ENCODE data around the gene SDF2. TPM values are rescaled to one million over a fixed set of nuclear protein-coding genes. Genes with fewer than 3 reads are reported as not detected.

SDF2 gene
- total RNA-seq, 4 donors from 2014 or later = 38.2 to 44.4 (median 41.5) TPM

DNA sequence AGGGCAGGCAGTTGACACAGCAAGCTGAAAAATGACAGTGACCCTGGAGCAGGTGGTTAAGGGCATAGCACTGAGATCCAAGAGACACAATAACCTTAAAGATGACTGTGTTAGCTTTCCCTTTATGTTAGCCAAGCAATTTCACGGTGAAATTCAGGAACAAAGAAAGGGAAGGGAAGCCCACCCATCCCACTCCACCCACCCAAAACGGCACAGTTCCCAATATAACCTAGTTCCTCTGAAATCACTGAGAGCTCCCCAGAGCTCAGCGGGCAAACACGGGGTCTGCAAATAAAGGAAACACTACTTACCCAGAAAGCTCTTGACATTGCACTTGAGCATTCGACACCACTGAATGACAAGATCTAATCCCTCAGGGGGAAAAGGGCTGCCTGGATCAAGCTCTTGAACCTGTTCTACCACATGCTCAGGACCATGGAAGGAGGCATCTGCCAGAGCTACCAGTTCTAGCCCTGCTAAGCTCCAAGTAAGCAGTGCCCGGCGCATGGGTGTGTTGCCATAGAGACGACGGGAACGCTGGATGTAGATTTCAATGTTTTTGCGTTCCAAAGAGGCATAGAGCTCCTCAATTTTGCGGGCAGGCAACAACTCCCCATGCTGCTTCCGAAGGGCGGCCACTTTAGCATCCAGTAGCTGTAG lies 27.4 kb downstream of the SDF2 start:
- no peak for ATAC-seq (ENCODE audit: low FRiP score)
- DNase-seq (ENCODE audit: low spot score) = no peak
- no peak for TF ChIP-seq CTCF (IDR thresholded peaks at IDR 0.05)

- no peak for TF ChIP-seq CTCF (IDR thresholded peaks at IDR 0.05)
- no peak for ATAC-seq (ENCODE audit: low FRiP score)
- no peak for DNase-seq (ENCODE audit: low spot score)
Measured at GRCh38 chr17:28626818-28627217, 34.9 kb downstream of the SDF2 start.

DNA sequence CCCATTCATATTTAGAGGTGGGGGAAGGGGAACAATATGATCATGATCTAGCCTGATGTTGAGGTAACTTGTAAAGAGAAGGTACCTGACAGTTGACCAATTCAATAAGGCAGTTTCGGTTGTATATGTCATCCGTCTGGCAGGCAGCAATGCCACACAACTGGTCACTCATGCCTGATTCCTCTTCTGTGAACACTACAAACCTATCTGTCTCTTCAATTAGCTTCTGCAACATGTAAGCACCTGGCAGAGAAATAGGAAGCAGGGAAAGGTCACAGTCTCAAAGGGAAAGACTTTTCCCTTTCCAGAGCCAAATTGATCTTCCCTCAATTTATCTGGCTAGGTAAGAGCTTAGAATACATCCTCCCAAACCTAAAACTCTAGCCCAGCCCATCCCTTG lies 37.6 kb downstream of the SDF2 start:
- TF ChIP-seq CTCF (IDR thresholded peaks at IDR 0.05) = no peak
- no peak for ATAC-seq (ENCODE audit: low FRiP score)
- no peak for DNase-seq (ENCODE audit: low spot score)

- DNase-seq (ENCODE audit: low spot score) (no peak), ATAC-seq (ENCODE audit: low FRiP score) (no peak)
- no peak for TF ChIP-seq CTCF (IDR thresholded peaks at IDR 0.05)
Measured at GRCh38 chr17:28623696-28624095, 38.0 kb downstream of the SDF2 start.

GRCh38 chr17:28622186-28622585 lies 39.5 kb downstream of the SDF2 start:
- DNase-seq (ENCODE audit: low spot score) = no peak
- TF ChIP-seq CTCF (IDR thresholded peaks at IDR 0.05) = no peak
- ATAC-seq (ENCODE audit: low FRiP score) = no peak

GRCh38 chr17:28620010-28620409 lies 41.7 kb downstream of the SDF2 start:
- TF ChIP-seq CTCF (IDR thresholded peaks at IDR 0.05) = no peak
- DNase-seq (ENCODE audit: low spot score) = no peak
- ATAC-seq (ENCODE audit: low FRiP score) = no peak

- no peak for TF ChIP-seq CTCF (IDR thresholded peaks at IDR 0.05)
- no peak for ATAC-seq (ENCODE audit: low FRiP score)
- no peak for DNase-seq (ENCODE audit: low spot score)
Measured at GRCh38 chr17:28618464-28618863, 43.2 kb downstream of the SDF2 start.

Data from omental fat pad (tissue), 4 donors.